Endothelial cell of umbilical vein (primary cell): ENCODE results near the gene MT1HL1. TPM values are rescaled to one million over a fixed set of nuclear protein-coding genes. Genes with fewer than 3 reads are reported as not detected.

Experiments
- BruUV-seq: library from RNA; stranded (reverse); fragments of 400-500 nt; replicated peaks from 2 replicates; lab custom pipeline; 2021; lab: Mats Ljungman, UMichigan
- CTCF ChIA-PET: fragments of 300-600, 350-600 bp; sonication (Branson Sonifier 250); formaldehyde crosslinking; loops from one replicate; lab custom pipeline; 2021; ENCODE audit warnings: antibody characterized with exemption, inconsistent platforms; lab: Charles Lee
- POLR2A ChIA-PET: fragments of 300-600, 350-600 bp; sonication (Branson Sonifier 250); formaldehyde crosslinking; loops from one replicate; lab custom pipeline; 2021; ENCODE audit warnings: antibody characterized with exemption, inconsistent platforms; lab: Charles Lee
- DNase-seq: peaks from one replicate; pipeline ENCODE4 v3.0.0-alpha.2; 2011; ENCODE audit warnings: low read depth, low spot score
- FAIRE-seq: peaks from 2 replicates; lab custom pipeline; 2011; peaks lifted over from hg19 to GRCh38; lab: Jason Lieb, UNC
- H2AFZ ChIP-seq: 2 replicates; pipeline ENCODE4 v1.6.0; 2012; ENCODE audit warnings: low read depth, low read length, control low read depth, inconsistent platforms
- H3K27ac ChIP-seq: 2 replicates; pipeline ENCODE4 v1.5.1; 2011; ENCODE audit warnings: low read depth, mild to moderate bottlenecking, control low read depth, low read length, moderate library complexity; ENCODE audit not compliant: insufficient read depth
- H3K27me3 ChIP-seq, 2 experiments: 2 replicates each; pipeline versions ENCODE4 v1.6.0 to v1.6.1; 2011; ENCODE audit warnings: low read length in 2 of 2, mixed read lengths in 1 of 2; ENCODE audit not compliant: control insufficient read depth in 2 of 2, insufficient read depth in 2 of 2
- H3K36me3 ChIP-seq, 2 experiments: 2 replicates in 1 of 2; 3 replicates in 1 of 2; pipeline ENCODE4 v1.5.1; 2011; ENCODE audit warnings: low read length in 2 of 2, mild to moderate bottlenecking in 1 of 2, moderate library complexity in 1 of 2; ENCODE audit not compliant: control insufficient read depth in 2 of 2, insufficient read depth in 2 of 2; ENCODE audit errors: extremely low read depth in 1 of 2
- H3K4me1 ChIP-seq: 3 replicates; pipeline ENCODE4 v1.5.1; 2011; ENCODE audit warnings: mild to moderate bottlenecking, low read length; ENCODE audit not compliant: control insufficient read depth, insufficient read depth; ENCODE audit errors: extremely low read depth
- H3K4me2 ChIP-seq: 2 replicates; pipeline ENCODE4 v1.6.1; 2011; ENCODE audit warnings: low read length, control low read depth, mixed read lengths; ENCODE audit not compliant: insufficient read depth
- H3K4me3 ChIP-seq, 3 experiments: fragments of 200-600 bp in 1 of 3; sonication (generic), shearing (Covaris generic) in 1 of 3; replicated peaks in 1 of 3; 2 replicates each; pipeline ENCODE4 v1.5.1; 2011 to 2016; ENCODE audit warnings: control low read depth in 3 of 3, low read length in 3 of 3, mild to moderate bottlenecking in 2 of 3, inconsistent platforms in 1 of 3, low read depth in 1 of 3, moderate library complexity in 1 of 3; ENCODE audit not compliant: insufficient read depth in 1 of 3
- H3K79me2 ChIP-seq: 2 replicates; pipeline ENCODE4 v1.6.0; 2012; ENCODE audit warnings: low read length, inconsistent platforms; ENCODE audit not compliant: control insufficient read depth, insufficient read depth
- H3K9ac ChIP-seq: replicated peaks from 2 replicates; pipeline ENCODE3; 2011; ENCODE audit warnings: low read length, control low read depth; ENCODE audit not compliant: insufficient read depth; ENCODE audit errors: extremely low read depth
- H3K9me1 ChIP-seq: replicated peaks from 3 replicates; pipeline ENCODE4 v1.6.0; 2011; ENCODE audit warnings: mild to moderate bottlenecking, low read length; ENCODE audit not compliant: control insufficient read depth, insufficient read depth; ENCODE audit errors: extremely low read depth
- H3K9me3 ChIP-seq: replicated peaks from 2 replicates; pipeline ENCODE4 v1.5.1; 2012; ENCODE audit warnings: low read length, inconsistent platforms; ENCODE audit not compliant: control insufficient read depth, insufficient read depth
- H4K20me1 ChIP-seq: replicated peaks from 2 replicates; pipeline ENCODE3; 2011; ENCODE audit warnings: mild to moderate bottlenecking, low read length; ENCODE audit not compliant: control insufficient read depth, insufficient read depth; ENCODE audit errors: extremely low read depth
- EZH2 ChIP-seq: IDR thresholded peaks from 2 replicates; pipeline ENCODE4 v1.6.1; 2012; ENCODE audit warnings: borderline replicate concordance, low read depth, mild to moderate bottlenecking, moderate library complexity, low read length, inconsistent platforms; ENCODE audit not compliant: severe bottlenecking
- FOS ChIP-seq: IDR thresholded peaks from 2 replicates; pipeline ENCODE4 v1.6.1; 2011; ENCODE audit warnings: mild to moderate bottlenecking, low read length, moderate library complexity, borderline replicate concordance; ENCODE audit not compliant: insufficient read depth
- GATA2 ChIP-seq: IDR thresholded peaks from 2 replicates; pipeline ENCODE4 v1.7.0; 2011; ENCODE audit warnings: low read depth, mild to moderate bottlenecking, moderate library complexity, mixed read lengths, low read length; ENCODE audit not compliant: insufficient read length, insufficient read depth
- JUN ChIP-seq: IDR thresholded peaks from 2 replicates; pipeline ENCODE4 v1.6.1; 2011; ENCODE audit warnings: borderline replicate concordance, low read depth; ENCODE audit not compliant: insufficient read length, insufficient read depth
- MYC ChIP-seq: IDR thresholded peaks from one replicate; pipeline ENCODE4 v1.6.1; 2011; ENCODE audit warnings: mild to moderate bottlenecking, low read depth, low read length
- POLR2A ChIP-seq: IDR thresholded peaks from 2 replicates; pipeline ENCODE4 v1.6.1; 2012; ENCODE audit warnings: low read depth, mild to moderate bottlenecking, control low read depth, low read length
- POLR2AphosphoS5 ChIP-seq: IDR thresholded peaks from 2 replicates; pipeline ENCODE4 v1.6.1; 2012; ENCODE audit warnings: low read depth, mild to moderate bottlenecking, control low read depth, low read length, moderate library complexity; ENCODE audit not compliant: insufficient read depth
- dilution Hi-C: fragments of 300-500 bp; cut with MboI; formaldehyde crosslinking; loops from one replicate; pipeline ENCODE4 v1.15.0; 2019; ENCODE audit warnings: low sequenced_read_pairs; ENCODE audit not compliant: extremely low pct_ligation_motif_present
- intact Hi-C: fragments of 100-400 bp; cut with micrococcal nuclease; formaldehyde crosslinking; loops from one replicate; pipeline ENCODE4 v1.10.0; 2022
- polyA plus RNA-seq, 4 experiments: library from polyadenylated mRNA; depleted of rRNA in 3 of 4; stranded (reverse) in 3 of 4; unstranded in 1 of 4; fragments of >200 nt; gene quantifications; 2 replicates each; pipeline versions ENCODE4 v1.2.1 to v1.2.3, GENCODE V29; 2011 to 2012; ENCODE audit warnings: missing spikeins in 1 of 4
- total RNA-seq: library from RNA; stranded (reverse); gene quantifications from 2 replicates; pipeline ENCODE4 v1.2.3, GENCODE V29; 2021
- TF ChIP-seq, protein P1 (sequence below): IDR thresholded peaks from 2 replicates; pipeline ENCODE4 v1.6.1; 2011; ENCODE audit not compliant: insufficient read depth, insufficient read length
- TF ChIP-seq, protein P2 (sequence below), 2 donors: IDR thresholded peaks; 1 replicate in 1 of 2; 2 replicates in 1 of 2; pipeline ENCODE4 v1.5.1; 2011; ENCODE audit warnings: low read length in 2 of 2, mild to moderate bottlenecking in 2 of 2, moderate library complexity in 2 of 2, control low read depth in 1 of 2, inconsistent platforms in 1 of 2, low read depth in 1 of 2; ENCODE audit not compliant: insufficient read depth in 1 of 2; ENCODE audit errors: extremely low read depth in 1 of 2

MT1HL1 gene
- total and polyA plus RNA-seq, 2 donors (not counting 3 experiments of a cell fraction or from before 2014, with no cell fraction given) = not detected

DNA sequence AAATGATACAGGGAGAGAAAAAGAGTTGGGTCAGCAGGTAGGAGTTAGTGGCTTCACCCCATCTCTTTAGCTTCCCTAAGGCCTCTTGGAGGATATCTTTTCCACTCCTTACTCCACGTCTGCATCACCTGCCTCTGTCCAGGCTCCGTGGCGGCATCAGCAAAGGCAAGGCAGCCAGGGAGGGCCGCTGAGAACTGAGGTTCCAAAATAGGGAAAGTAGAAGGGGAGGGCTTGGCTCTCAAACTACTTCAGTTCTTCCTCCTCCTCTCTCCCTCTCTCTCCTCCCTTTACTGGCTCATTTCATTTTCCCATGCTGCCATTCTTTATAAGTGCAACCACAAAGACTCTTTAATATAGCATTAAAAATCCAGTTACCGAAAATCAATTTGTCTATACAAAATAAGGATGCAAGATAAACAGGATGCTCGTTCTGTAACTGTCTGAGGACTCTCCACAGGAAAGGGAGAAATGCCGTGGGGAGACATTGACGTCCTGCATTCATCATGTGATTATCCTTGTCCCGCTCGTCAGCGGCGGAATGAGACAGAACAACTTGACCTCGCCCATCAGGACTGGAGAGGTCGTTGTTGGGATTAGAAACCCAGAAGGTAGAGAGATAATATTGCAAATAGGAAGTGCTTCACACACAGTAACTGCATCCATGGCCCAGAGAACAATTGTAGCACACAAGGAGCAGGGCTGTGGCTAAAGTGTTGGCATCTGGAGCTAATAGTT is 3.1 kb upstream of the MT1HL1 start:
- Histone ChIP-seq H3K9me1 (no peaks in the 10 kb centered on the region), H3K4me1 (no peaks in the 10 kb centered on the region), H3K4me3 (no peak overlapping the region), H3K27ac (no peak overlapping the region), H3K36me3 (no peaks in the 10 kb centered on the region), H2AFZ (no peak overlapping the region), H3K9ac (no peak overlapping the region), H4K20me1 (no peaks in the 10 kb centered on the region), H3K4me2 (no peak overlapping the region), H3K79me2 (no peaks in the 10 kb centered on the region), H3K27me3 (no peaks in the 10 kb centered on the region), H3K9me3 (peaks cover 5% of the 10 kb centered on the region)
- no peak for TF ChIP-seq EZH2
- TF ChIP-seq, protein P1, sequence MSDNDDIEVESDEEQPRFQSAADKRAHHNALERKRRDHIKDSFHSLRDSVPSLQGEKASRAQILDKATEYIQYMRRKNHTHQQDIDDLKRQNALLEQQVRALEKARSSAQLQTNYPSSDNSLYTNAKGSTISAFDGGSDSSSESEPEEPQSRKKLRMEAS = no peak
- no peak for TF ChIP-seq POLR2A
- TF ChIP-seq MYC = no peak
- TF ChIP-seq FOS = no peak
- TF ChIP-seq POLR2AphosphoS5 = no peak
- TF ChIP-seq, protein P2, sequence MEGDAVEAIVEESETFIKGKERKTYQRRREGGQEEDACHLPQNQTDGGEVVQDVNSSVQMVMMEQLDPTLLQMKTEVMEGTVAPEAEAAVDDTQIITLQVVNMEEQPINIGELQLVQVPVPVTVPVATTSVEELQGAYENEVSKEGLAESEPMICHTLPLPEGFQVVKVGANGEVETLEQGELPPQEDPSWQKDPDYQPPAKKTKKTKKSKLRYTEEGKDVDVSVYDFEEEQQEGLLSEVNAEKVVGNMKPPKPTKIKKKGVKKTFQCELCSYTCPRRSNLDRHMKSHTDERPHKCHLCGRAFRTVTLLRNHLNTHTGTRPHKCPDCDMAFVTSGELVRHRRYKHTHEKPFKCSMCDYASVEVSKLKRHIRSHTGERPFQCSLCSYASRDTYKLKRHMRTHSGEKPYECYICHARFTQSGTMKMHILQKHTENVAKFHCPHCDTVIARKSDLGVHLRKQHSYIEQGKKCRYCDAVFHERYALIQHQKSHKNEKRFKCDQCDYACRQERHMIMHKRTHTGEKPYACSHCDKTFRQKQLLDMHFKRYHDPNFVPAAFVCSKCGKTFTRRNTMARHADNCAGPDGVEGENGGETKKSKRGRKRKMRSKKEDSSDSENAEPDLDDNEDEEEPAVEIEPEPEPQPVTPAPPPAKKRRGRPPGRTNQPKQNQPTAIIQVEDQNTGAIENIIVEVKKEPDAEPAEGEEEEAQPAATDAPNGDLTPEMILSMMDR (IDR thresholded peaks at IDR 0.05; ENCODE audit: extremely low read depth in 1 of 2, insufficient read depth in 1 of 2, low read depth in 1 of 2, low read length in 2 of 2) = no peak
- no peak for TF ChIP-seq JUN
- no peak for TF ChIP-seq GATA2
- dilution Hi-C loops (no loop called here), intact Hi-C loops (no loop called here)
- FAIRE-seq = no peak
- BruUV-seq = no TSS peak
- DNase-seq = no peak
- POLR2A ChIA-PET = no interaction called here
- CTCF ChIA-PET = no interaction called here
